HG03066 (cell line): ENCODE data around the gene ANKRD62.
"Not testable (repeated sequence)": the region's sequence is repeated elsewhere in the genome, so short reads cannot be mapped to it uniquely, and the experiment has no call there.

Experiments
- ATAC-seq: cut with Tn5 transposase; IDR thresholded peaks from one replicate; pipeline ENCODE4 v1.9.1; 2021; ENCODE audit warnings: low read depth; ENCODE audit not compliant: unreplicated experiment

ANKRD62 gene

GRCh38 chr18:12091538-12092141, 2.0 kb upstream of the ANKRD62 start:
- no peak for ATAC-seq

DNA sequence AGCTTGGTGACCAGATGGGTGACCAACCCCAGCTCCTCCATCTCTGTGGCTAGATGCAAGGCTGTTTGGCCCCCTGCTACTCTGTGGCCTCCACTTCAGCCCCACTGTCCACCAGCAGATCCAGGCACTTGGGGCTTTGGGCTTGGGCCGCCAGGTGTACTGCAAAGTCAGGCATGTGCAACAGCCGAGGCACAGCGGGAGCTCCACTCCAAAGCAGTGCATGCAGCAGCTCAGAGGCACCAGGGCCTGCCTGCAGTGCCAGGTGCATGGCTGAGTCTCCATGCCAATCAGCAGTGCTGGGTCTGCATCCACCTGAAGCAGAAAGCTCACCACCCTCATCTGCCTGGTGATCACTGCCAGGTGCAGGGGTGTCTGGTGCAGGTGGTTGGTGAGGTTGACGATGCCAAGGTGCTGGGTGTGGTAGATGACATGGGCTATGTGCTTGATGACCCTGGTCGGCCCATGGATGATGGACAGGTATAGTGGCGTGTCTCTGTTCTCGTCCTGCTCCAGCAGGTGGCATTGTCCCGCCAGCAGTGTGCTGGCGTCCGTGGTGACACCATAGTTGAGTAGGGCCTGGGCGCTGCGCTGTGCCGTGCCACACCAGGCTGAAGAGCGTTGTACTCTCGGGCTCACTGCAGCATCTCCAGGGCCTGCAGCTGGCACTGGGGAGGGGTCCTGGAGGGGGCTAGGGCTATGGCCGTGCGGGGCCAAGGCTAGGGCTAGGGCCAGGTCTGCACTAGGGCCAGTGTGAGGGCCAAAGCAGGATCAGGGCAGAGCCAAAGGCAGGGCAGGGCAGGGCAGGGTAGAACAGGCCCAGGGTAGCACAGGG, 1.0 kb upstream of the ANKRD62 start:
- ATAC-seq, result no peak

- no peak for ATAC-seq
Observed at GRCh38 chr18:12098374-12098773, 4.7 kb downstream of the ANKRD62 start.

GRCh38 chr18:12099160-12099559, 5.5 kb downstream of the ANKRD62 start:
- no peak for ATAC-seq

DNA sequence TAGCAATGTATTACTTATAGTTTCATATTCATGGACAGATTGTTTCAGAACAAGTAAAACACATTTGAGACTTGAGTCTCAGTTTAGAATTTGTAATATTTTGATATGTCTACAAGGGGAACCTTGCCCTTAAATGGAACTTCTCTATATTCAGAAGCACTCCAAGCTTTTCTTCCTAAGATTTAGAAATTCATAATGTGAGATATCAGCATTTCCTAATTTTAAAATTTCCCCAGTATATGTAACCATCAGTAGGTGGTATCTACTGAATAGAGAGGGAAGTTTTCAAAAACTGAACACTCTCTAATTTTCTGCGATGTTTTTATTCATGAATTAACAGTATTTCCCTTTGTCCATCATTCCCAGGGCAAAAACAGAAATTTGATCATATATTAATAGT, 7.6 kb downstream of the ANKRD62 start:
- ATAC-seq, result no peak

DNA sequence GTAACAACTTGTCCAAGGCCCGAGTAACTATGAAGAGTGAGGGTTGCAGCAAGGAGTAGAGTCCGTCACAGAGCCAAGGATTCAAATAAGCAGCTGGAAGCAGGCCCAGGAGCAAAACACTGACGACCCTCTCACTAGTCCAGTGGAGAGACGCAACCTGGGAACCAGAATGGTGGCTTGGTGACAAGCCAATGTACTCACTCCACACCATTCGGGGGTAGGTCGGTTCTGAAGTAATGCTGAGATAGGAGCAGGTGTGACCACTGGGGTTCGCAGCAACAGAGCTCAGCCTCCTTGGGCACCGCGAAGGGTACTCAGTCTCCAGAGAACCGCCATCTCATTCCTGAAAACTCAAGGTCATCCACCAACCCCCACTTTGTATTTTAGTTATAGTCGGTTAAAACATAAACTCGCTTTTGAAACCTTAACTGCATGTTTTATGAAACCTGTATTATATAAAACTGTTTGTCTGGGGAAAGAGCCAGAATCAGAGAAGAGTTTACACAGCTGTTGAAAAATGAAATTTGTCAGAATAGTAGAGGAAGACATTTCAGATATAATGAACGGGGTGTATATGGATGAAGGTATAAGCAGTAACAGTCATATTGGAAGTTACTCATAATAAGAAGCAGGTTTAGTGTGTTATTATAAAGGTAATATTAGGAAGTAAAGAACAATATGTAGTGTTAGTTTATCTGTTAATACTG, 8.6 kb downstream of the ANKRD62 start:
- no peak for ATAC-seq

DNA sequence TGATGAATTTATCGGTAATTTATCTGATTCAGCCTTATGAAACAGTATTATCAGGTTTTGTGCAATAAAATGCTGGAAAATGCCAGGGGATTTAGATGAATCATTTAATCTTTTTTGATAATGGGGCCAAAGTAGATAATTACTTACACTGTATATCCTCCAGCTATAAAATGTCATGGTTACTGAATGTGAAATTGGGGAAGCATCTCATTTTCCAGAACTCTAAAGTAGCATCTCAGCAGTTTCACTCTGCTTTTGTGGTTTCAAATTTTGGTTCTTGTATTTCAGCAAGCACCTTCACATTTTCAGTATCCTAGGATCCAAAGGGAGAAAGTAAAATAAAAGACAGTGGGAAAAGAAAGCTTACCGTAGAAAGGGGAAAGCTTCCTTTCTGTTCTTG, 12.8 kb downstream of the ANKRD62 start:
- ATAC-seq, result no peak

DNA sequence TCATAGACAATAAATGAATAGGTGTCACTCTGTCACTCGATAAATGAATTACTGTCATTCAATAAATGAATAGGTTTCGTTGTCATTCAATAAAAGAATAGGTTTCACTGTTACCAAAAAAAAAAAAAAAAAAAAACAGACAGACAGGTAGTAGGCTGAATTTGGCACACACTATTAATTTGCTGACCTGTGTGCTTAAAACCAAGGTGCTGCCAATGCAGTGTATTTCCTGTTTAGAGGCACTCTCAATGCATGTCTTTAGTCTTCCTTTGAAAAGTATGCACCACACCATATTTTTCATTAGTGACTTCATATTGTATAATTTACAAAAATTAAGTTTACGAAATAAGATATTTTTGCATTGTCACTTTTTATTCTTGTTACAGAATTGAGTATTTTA, 16.2 kb downstream of the ANKRD62 start:
- ATAC-seq, result no peak

DNA sequence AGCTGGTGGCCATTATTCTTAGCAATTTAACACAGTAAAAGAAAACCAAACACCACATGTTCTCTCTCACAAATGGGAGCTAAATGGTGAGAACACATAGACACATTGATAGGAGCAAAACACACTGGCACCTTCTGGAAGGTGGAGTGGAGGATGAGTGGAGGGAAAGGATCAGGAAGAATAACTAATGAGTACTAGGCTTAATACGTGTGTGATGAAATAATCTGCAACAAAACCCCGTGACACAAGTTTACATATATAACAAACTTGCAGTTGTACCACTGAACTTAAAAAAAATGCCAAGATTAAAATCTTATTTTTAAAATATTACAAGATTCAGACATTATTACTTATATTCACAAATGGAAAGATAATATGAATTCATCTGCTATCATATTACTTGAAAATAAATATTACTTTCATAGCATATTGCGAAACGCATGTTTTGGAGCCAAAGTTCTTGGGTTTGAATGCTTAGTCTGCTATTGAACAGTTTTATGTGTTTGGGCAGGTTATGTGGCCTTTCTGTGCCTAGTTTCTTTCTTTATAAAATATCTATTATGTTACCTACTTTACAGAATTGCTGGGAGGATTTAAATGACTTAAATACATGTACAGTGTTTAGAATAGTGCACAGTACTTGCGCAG, 20.5 kb downstream of the ANKRD62 start:
- ATAC-seq, result no peak

GRCh38 chr18:12119358-12119757, 25.7 kb downstream of the ANKRD62 start:
- ATAC-seq, result no peak

- ATAC-seq, result no peak
Observed at GRCh38 chr18:12121175-12122042, 27.8 kb downstream of the ANKRD62 start.

DNA sequence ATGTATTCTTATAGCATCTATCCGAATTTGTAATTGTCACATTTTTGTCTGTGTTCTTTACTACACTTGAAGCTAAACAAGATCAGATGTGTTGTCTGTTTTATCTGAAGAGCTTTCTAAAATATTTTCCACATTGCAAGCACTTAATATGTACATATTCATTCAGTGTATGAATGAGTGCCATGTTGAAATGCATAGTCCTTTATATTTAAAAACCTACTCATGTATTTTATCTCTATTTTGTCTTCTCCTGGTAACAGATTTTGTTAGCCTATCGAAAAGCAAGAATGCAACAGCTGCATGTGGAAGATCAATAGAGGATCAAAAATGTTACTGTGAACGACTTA, 28.4 kb downstream of the ANKRD62 start:
- not testable (repeated sequence) for ATAC-seq

- not testable (repeated sequence) for ATAC-seq
Observed at GRCh38 chr18:12127647-12128046, 34.0 kb downstream of the ANKRD62 start.

DNA sequence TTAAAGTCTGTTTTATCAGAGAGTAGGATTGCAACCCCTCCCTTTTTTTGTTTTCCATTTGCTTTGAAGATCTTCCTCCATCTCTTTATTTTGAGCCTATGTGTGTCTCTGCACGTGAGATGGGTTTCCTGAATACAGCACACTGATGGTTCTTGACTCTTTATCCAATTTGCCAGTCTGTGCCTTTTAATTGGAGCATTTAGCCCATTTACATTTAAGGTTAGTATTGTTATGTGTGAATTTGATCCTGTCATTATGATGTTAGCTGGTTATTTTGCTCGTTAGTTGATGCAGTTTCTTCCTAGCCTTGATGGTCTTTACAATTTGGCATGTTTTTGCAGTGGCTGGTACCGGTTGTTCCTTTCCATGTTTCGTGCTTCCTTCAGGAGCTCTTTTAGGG, 45.2 kb downstream of the ANKRD62 start:
- ATAC-seq, result not testable (repeated sequence)

DNA sequence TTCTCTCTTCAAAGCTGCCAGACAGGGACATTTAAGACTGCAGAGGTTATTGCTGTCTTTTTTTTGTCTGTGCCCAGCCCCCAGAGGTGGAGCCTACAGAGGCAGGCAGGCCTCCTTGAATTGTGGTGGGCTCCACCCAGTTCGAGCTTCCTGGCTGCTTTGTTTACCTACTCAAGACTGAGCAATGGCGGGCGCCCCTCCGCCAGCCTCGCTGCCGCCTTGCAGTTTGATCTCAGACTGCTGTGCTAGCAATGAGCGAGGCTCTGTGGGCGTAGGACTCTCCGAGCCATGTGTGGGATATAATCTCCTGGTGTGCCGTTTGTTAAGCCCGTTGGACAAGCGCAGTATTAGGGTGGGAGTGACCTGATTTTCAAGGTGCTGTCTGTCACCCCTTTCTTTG, 47.2 kb downstream of the ANKRD62 start:
- not testable (repeated sequence) for ATAC-seq

- not testable (repeated sequence) for ATAC-seq
Observed at GRCh38 chr18:12141778-12142177, 48.1 kb downstream of the ANKRD62 start.

DNA sequence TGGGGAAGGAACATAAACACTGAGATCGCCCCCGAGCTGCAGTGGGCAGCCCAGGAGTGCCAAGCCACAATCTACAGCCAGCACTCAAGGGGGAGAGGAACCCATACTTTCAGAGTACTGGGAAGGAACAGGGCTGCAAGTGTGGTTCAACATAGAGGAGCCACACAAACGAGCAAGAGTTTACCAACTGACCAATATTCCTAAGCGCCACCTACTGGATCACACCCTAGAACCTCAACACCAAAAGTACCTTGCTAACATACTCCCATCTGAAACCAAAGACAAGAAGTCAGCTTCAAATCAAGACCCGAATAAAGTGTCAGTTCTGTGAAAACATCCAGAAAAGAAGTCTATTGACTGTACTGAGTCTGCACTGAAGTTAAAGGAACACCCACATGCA, 55.8 kb downstream of the ANKRD62 start:
- ATAC-seq, result not testable (repeated sequence)

GRCh38 chr18:12154361-12154760, 60.7 kb downstream of the ANKRD62 start:
- no peak for ATAC-seq

GRCh38 chr18:12155996-12156395, 62.4 kb downstream of the ANKRD62 start:
- ATAC-seq, result no peak

GRCh38 chr18:12159446-12159845, 65.8 kb downstream of the ANKRD62 start:
- no peak for ATAC-seq
